OCI-LY1 (cell line): ENCODE data around the gene MAPK7.

ENCODE experiments used
- H2AFZ ChIP-seq: fragments of 200-600 bp; sonication (generic), shearing (Covaris generic); 2 replicates; pipeline ENCODE4 v1.6.0; 2014; ENCODE audit warnings: antibody characterized with exemption, mild to moderate bottlenecking, low read length
- H3F3A ChIP-seq: fragments of 200-600 bp; sonication (generic), shearing (Covaris generic); 2 replicates; pipeline ENCODE4 v1.6.0; 2014; ENCODE audit warnings: mild to moderate bottlenecking, antibody characterized with exemption, low read length, moderate library complexity; ENCODE audit not compliant: insufficient read depth
- H3K27ac ChIP-seq: fragments of 200-600 bp; sonication (generic); 2 replicates; pipeline ENCODE4 v1.5.1; 2014; ENCODE audit warnings: low read length, mixed run types, mild to moderate bottlenecking, low read depth; ENCODE audit not compliant: poor library complexity, severe bottlenecking
- H3K27me3 ChIP-seq: fragments of 200-600 bp; sonication (generic); 2 replicates; pipeline ENCODE4 v1.6.0; 2014; ENCODE audit warnings: antibody characterized with exemption, mild to moderate bottlenecking, low read length, moderate library complexity; ENCODE audit not compliant: insufficient read depth
- H3K36me3 ChIP-seq: fragments of 200-600 bp; sonication (generic); 2 replicates; pipeline ENCODE4 v1.6.1; 2014; ENCODE audit warnings: mild to moderate bottlenecking, antibody characterized with exemption, low read length, moderate library complexity, mixed read lengths; ENCODE audit not compliant: insufficient read depth
- H3K4me1 ChIP-seq: fragments of 200-600 bp; sonication (generic); 2 replicates; pipeline ENCODE4 v1.5.1; 2014; ENCODE audit warnings: mild to moderate bottlenecking, low read length, moderate library complexity; ENCODE audit not compliant: insufficient read depth, severe bottlenecking
- H3K4me2 ChIP-seq: fragments of 200-600 bp; sonication (generic), shearing (Covaris generic); 2 replicates; pipeline ENCODE4 v1.6.1; 2014; ENCODE audit warnings: low read length
- H3K4me3 ChIP-seq: fragments of 200-600 bp; sonication (generic); 2 replicates; pipeline ENCODE4 v1.5.1; 2014; ENCODE audit warnings: low read length, low read depth, mild to moderate bottlenecking, mixed read lengths; ENCODE audit not compliant: poor library complexity, severe bottlenecking
- H3K79me2 ChIP-seq: fragments of 200-600 bp; shearing (Covaris generic); 2 replicates; pipeline ENCODE4 v1.6.1; 2016; ENCODE audit warnings: mixed run types, low read length, mixed read lengths; ENCODE audit not compliant: insufficient read depth
- H3K9ac ChIP-seq: fragments of 200-600 bp; sonication (generic), shearing (Covaris generic); 2 replicates; pipeline ENCODE4 v1.6.1; 2014; ENCODE audit warnings: mild to moderate bottlenecking, low read length, mixed read lengths
- H3K9me2 ChIP-seq: fragments of 200-600 bp; sonication (generic), shearing (Covaris generic); 2 replicates; pipeline ENCODE4 v1.6.1; 2014; ENCODE audit warnings: low read depth, mild to moderate bottlenecking, low read length, mixed read lengths
- H3K9me3 ChIP-seq: fragments of 200-600 bp; shearing (Covaris generic); 2 replicates; pipeline ENCODE4 v1.6.1; 2014; ENCODE audit warnings: low read length, mixed read lengths
- H4K20me1 ChIP-seq: fragments of 200-600 bp; sonication (generic), shearing (Covaris generic); 2 replicates; pipeline ENCODE4 v1.6.0; 2016; ENCODE audit warnings: mild to moderate bottlenecking, low read length; ENCODE audit not compliant: insufficient read depth
- CTCF ChIP-seq: fragments of 200-600 bp; sonication (generic), shearing (Covaris generic); IDR thresholded peaks from 2 replicates; pipeline ENCODE4 v1.5.1; 2017; ENCODE audit warnings: mild to moderate bottlenecking, antibody characterized with exemption, low read length, moderate library complexity, mixed read lengths
- EZH2 ChIP-seq: fragments of 200-600 bp; sonication (generic), shearing (Covaris generic); IDR thresholded peaks from 2 replicates; pipeline ENCODE4 v1.8.0; 2017; ENCODE audit warnings: borderline replicate concordance, mixed run types, mild to moderate bottlenecking, antibody characterized with exemption, low read length, moderate library complexity, mixed read lengths

The MAPK7 gene

DNA sequence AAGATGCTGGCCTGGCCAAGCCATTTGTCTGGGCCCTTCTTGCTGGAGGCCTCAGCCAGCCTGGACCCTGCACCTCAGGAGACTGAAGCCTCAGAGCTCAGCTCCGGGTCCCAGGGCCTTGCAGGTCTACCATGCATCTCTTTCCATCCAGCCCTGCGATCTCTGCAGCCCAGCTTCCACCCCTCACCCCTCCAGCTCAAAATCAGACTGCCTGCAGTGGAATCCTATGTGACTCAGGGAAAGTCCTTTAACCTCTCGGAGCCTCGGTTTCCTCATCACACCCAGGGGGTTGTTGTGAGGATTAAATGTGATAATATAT lies 12.8 kb upstream of the MAPK7 start:
- Histone ChIP-seq H3K27me3 (no peaks in the 10 kb centered on the region), H3F3A (no peaks in the 10 kb centered on the region), H3K27ac (no peak overlapping the region), H3K9me3 (no peaks in the 10 kb centered on the region), H3K9me2 (no peaks in the 10 kb centered on the region), H2AFZ (no peak overlapping the region), H3K79me2 (no peaks in the 10 kb centered on the region), H3K4me3 (no peak overlapping the region), H3K36me3 (no peaks in the 10 kb centered on the region), H3K4me2 (no peak overlapping the region), H3K4me1 (peaks cover 12% of the 10 kb centered on the region), H4K20me1 (no peaks in the 10 kb centered on the region), H3K9ac (no peak overlapping the region)
- TF ChIP-seq EZH2 (no peak), CTCF (no peak)

DNA sequence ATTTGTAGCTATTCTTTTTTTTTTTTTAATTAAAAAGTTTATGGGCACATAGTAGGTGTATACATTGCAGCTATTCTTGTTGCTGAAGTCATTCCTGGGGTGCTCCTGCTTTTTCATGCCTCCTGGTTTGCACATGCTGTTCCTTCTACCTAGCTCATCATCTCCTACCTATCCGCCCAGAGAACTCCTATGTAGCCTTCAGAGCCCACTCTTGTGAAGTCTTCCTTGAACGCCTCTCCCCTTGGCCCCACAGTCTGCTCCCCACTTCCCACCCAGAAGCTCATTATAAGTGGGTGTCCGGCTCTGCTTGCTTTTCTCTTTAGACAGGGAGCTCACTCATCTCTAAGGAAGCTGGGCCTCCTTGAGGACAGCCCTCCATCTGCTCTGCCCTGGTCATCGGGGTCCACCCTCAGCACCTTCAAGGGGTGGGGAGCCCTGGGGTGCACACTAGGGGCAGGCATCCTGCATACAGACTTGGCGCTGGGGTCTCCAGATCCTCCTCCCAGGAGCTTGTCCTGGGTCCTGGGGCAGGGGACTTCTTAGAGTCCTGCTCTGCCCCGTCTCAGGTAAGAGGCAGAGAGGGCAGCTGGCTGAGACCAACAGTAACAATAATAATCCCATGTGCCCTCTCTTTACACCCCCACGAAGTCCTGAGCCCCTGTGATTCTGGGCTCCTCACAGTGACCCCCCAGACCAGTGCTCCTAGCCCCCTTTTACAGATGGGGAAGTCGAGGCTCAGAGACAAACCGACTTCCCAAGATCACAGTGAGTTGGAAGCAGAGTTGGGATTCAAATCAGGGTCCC lies 12.3 kb upstream of the MAPK7 start:
- H3K4me1 ChIP-seq = peaks cover 12% of the 10 kb centered on the region
- no peak overlapping the region for H2AFZ ChIP-seq
- no peak overlapping the region for H3K4me2 ChIP-seq
- no peaks in the 10 kb centered on the region for H3K9me3 ChIP-seq
- no peaks in the 10 kb centered on the region for H3K27me3 ChIP-seq
- H4K20me1 ChIP-seq = no peaks in the 10 kb centered on the region
- no peaks in the 10 kb centered on the region for H3K79me2 ChIP-seq
- no peaks in the 10 kb centered on the region for H3F3A ChIP-seq
- TF ChIP-seq CTCF = no peak
- no peak for TF ChIP-seq EZH2
- no peak overlapping the region for H3K27ac ChIP-seq
- H3K9ac ChIP-seq = no peak overlapping the region
- H3K36me3 ChIP-seq = no peaks in the 10 kb centered on the region
- no peak overlapping the region for H3K4me3 ChIP-seq
- no peaks in the 10 kb centered on the region for H3K9me2 ChIP-seq

- Histone ChIP-seq H3K27ac (no peak overlapping the region), H3F3A (no peaks in the 10 kb centered on the region), H3K36me3 (no peaks in the 10 kb centered on the region), H4K20me1 (no peaks in the 10 kb centered on the region), H3K9me3 (no peaks in the 10 kb centered on the region), H3K9me2 (no peaks in the 10 kb centered on the region), H3K79me2 (no peaks in the 10 kb centered on the region), H3K27me3 (no peaks in the 10 kb centered on the region), H3K4me1 (peaks cover 11% of the 10 kb centered on the region), H3K4me2 (no peak overlapping the region), H3K9ac (no peak overlapping the region), H3K4me3 (no peak overlapping the region), H2AFZ (no peak overlapping the region)
- TF ChIP-seq EZH2 (no peak), CTCF (no peak)
Measured at GRCh38 chr17:19366637-19366972, 11.7 kb upstream of the MAPK7 start.
